ENCODE measurements around the gene CARMIL1. TPM values are rescaled to one million over a fixed set of nuclear protein-coding genes. Genes with fewer than 3 reads are reported as not detected.

CARMIL1 gene
- total and polyA plus RNA-seq, 10 of the 15 experiments (the other 5 are each of a cell fraction or from before 2014, with no cell fraction given) = 6.4 to 18.1 (median 10.3) TPM

GRCh38 chr6:25659633-25660368 is 380.6 kb downstream of the CARMIL1 start:
- Histone ChIP-seq H3K36me3 (ENCODE audit: control insufficient read depth in 2 of 2, insufficient read depth in 2 of 2, low read length in 1 of 2) (no peaks in the 10 kb centered on the region), H3K27me3 (replicated peaks in 1 of 2; ENCODE audit: control insufficient read depth in 2 of 2, insufficient read depth in 2 of 2, low read length in 1 of 2) (no peaks in the 10 kb centered on the region), H3K79me2 (ENCODE audit: control insufficient read depth, insufficient read depth, low read length) (no peaks in the 10 kb centered on the region), H3K9me3 (replicated peaks; ENCODE audit: control insufficient read depth, insufficient read depth, low read length) (no peaks in the 10 kb centered on the region), H3K4me1 (ENCODE audit: control insufficient read depth, insufficient read depth, low read length) (no peaks in the 10 kb centered on the region), H4K20me1 (ENCODE audit: control insufficient read depth, insufficient read depth) (no peaks in the 10 kb centered on the region), H3K27ac (ENCODE audit: control insufficient read depth, insufficient read depth) (no peak overlapping the region), H3K4me2 (ENCODE audit: control insufficient read depth, insufficient read depth) (no peak overlapping the region), H3K9ac (ENCODE audit: control insufficient read depth, insufficient read depth, low read length) (no peak overlapping the region), H2AFZ (ENCODE audit: control insufficient read depth, low read depth, low read length) (no peak overlapping the region), H3K4me3 (no peak overlapping the region)
- ATAC-seq (no peak), DNase-seq (ENCODE audit: low read depth, low spot score) (no peak), FAIRE-seq (no peak)
- BruUV-seq (replicated peaks) = no TSS peak
- in situ Hi-C loops (cut with MboI) = no loop called here
- RAD21 ChIA-PET (ENCODE audit: unreplicated experiment) = no interaction called here
- CTCF ChIA-PET = no interaction called here
- intact Hi-C loops (cut with micrococcal nuclease; ENCODE audit: unreplicated experiment) = no loop called here
- SMC1A ChIA-PET (ENCODE audit: uncharacterized antibody, unreplicated experiment) = no interaction called here
- 11% methylated on average over 4 of the region's 4 CpGs for WGBS (ENCODE audit: insufficient coverage, insufficient replicate concordance, low lambda C conversion rate, missing lambda C conversion rate)
- TF ChIP-seq PML (IDR thresholded peaks at IDR 0.05; ENCODE audit: low read length) (no peak), MXI1 (IDR thresholded peaks at IDR 0.05; ENCODE audit: low read depth, low read length) (no peak), TAF1 (IDR thresholded peaks at IDR 0.05; ENCODE audit: borderline replicate concordance, low read depth, low read length) (no peak), EP300 (IDR thresholded peaks at IDR 0.05; ENCODE audit: borderline replicate concordance in 1 of 2, control insufficient read depth in 1 of 2, low read depth in 2 of 2, low read length in 2 of 2) (no peak), MEF2A (IDR thresholded peaks at IDR 0.05; ENCODE audit: insufficient read depth, low read depth, low read length) (no peak), SIX5 (IDR thresholded peaks at IDR 0.05; ENCODE audit: low read depth, low read length, severe bottlenecking) (no peak), TBL1XR1 (IDR thresholded peaks at IDR 0.05; ENCODE audit: low read depth, low read length) (no peak), TCF7 (IDR thresholded peaks at IDR 0.05; ENCODE audit: borderline replicate concordance) (no peak)
- TF ChIP-seq, protein P1, sequence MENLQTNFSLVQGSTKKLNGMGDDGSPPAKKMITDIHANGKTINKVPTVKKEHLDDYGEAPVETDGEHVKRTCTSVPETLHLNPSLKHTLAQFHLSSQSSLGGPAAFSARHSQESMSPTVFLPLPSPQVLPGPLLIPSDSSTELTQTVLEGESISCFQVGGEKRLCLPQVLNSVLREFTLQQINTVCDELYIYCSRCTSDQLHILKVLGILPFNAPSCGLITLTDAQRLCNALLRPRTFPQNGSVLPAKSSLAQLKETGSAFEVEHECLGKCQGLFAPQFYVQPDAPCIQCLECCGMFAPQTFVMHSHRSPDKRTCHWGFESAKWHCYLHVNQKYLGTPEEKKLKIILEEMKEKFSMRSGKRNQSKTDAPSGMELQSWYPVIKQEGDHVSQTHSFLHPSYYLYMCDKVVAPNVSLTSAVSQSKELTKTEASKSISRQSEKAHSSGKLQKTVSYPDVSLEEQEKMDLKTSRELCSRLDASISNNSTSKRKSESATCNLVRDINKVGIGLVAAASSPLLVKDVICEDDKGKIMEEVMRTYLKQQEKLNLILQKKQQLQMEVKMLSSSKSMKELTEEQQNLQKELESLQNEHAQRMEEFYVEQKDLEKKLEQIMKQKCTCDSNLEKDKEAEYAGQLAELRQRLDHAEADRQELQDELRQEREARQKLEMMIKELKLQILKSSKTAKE (IDR thresholded peaks at IDR 0.05; ENCODE audit: low read depth, poor library complexity, severe bottlenecking) = no peak
- TF ChIP-seq, protein P2, sequence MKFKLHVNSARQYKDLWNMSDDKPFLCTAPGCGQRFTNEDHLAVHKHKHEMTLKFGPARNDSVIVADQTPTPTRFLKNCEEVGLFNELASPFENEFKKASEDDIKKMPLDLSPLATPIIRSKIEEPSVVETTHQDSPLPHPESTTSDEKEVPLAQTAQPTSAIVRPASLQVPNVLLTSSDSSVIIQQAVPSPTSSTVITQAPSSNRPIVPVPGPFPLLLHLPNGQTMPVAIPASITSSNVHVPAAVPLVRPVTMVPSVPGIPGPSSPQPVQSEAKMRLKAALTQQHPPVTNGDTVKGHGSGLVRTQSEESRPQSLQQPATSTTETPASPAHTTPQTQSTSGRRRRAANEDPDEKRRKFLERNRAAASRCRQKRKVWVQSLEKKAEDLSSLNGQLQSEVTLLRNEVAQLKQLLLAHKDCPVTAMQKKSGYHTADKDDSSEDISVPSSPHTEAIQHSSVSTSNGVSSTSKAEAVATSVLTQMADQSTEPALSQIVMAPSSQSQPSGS (IDR thresholded peaks at IDR 0.05; ENCODE audit: low read length) = no peak
- POLR2A ChIA-PET = no interaction called here
